Type B pancreatic cell (in vitro differentiated cells): ENCODE results near the gene BICRAL. TPM values are rescaled to one million over a fixed set of nuclear protein-coding genes. Genes with fewer than 3 reads are reported as not detected.
"Not testable (repeated sequence)": the region's sequence is repeated elsewhere in the genome, so short reads cannot be mapped to it uniquely, and the experiment has no call there.

Source experiments
- DNase-seq: peaks from one replicate; pipeline ENCODE4 v3.0.0; 2021; ENCODE audit warnings: mixed read lengths; ENCODE audit not compliant: unreplicated experiment; ENCODE audit errors: extremely low spot score
- H3K27ac Mint-ChIP-seq: 2 replicates; pipeline ENCODE4 v1.8.0; 2021; ENCODE audit warnings: mild to moderate bottlenecking, mixed read lengths
- H3K27me3 Mint-ChIP-seq: 2 replicates; pipeline ENCODE4 v1.8.0; 2021; ENCODE audit warnings: mixed read lengths
- H3K36me3 Mint-ChIP-seq: 2 replicates; pipeline ENCODE4 v1.8.0; 2021; ENCODE audit warnings: mixed read lengths
- H3K4me1 Mint-ChIP-seq: one replicate; pipeline ENCODE4 v1.8.0; 2021; ENCODE audit warnings: mixed read lengths; ENCODE audit not compliant: unreplicated experiment
- H3K4me3 Mint-ChIP-seq: 2 replicates; pipeline ENCODE4 v1.8.0; 2021; ENCODE audit warnings: mild to moderate bottlenecking, mixed read lengths
- H3K9me3 Mint-ChIP-seq: 2 replicates; pipeline ENCODE4 v1.8.0; 2021; ENCODE audit warnings: mixed read lengths
- CTCF ChIP-seq: fragments of 200-600 bp; sonication (generic); conservative IDR thresholded peaks from 2 replicates; pipeline ENCODE4 v1.5.0; 2021; ENCODE audit warnings: antibody characterized with exemption, mild to moderate bottlenecking
- long read RNA-seq: library from polyadenylated mRNA; unstranded; transcript quantifications from one replicate; pipeline ENCODE4 v2.0.0, GENCODE V29; 2020
- total RNA-seq: library from RNA; stranded (reverse); gene quantifications from 2 replicates; pipeline ENCODE4 v1.2.1, GENCODE V29; 2021; ENCODE audit warnings: low replicate concordance

BICRAL gene
- total RNA-seq, result 9.1 and 9.3 TPM in 2 replicates
- long read RNA-seq, partial matches to known transcripts, result 0 of 7 reads
- long read RNA-seq, other reads (novel, unspliced or antisense), result 7 of 7 reads

DNA sequence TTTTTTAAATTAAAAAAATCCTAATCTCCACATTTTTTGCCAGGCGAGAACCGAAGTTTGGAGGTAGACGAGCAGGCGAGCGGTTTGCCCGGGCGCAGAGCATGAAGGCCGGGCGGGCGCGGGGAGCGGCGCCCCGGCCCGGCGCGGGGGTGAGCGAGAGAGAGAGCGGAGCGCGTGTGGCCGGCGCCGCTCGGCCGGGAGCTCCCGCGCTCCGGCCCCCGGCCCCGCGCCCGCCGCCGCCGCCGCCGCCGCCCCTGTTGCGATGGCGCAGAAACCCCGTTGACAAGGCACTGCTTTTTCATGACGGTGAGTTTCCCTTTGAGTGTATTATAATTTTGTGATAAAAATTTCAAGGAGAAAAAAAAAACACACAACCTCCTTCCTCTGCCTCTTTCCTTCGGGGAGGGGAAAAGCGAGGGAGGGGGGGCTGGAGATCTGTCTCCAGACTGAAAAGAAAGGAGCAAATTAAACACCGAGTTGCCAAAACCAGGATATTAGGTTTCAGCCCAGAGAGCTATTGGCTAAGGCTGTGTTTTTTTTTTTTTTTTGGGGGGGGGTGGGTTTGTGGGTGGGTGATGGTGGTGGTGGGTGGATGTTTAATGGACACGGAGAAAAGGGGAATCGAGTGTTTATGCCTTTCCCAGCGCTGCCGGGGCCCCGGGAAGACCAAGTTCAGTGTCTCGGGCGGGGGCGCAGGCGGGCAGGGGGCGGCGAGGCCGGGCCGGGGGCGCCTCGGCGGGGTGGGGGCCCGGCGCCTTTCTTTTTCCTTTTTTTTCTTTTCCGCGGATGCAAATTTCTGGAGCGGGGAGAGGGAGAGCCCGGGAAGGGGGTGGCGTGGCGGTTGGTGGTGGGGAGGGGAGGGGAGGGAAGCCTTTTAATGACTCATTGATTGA, at the start of gene BICRAL:
TSS of gene BICRAL (plus strand) at position 257 of the 893 bp plus-strand sequence. CDS start 39,971 bp downstream, outside the sequence.
- Mint-ChIP-seq H3K9me3 (no peaks in the 10 kb centered on the region), H3K36me3 (peaks cover 12% of the 10 kb centered on the region), H3K4me1 (peaks cover 30% of the 10 kb centered on the region), H3K27ac (peak within 1 kb of the TSS; percentile 99), H3K27me3 (no peaks in the 10 kb centered on the region), H3K4me3 (peak within 1 kb of the TSS; percentile 95)
- TF ChIP-seq CTCF, result no peak
- DNase-seq, result peak; percentile 74

DNA sequence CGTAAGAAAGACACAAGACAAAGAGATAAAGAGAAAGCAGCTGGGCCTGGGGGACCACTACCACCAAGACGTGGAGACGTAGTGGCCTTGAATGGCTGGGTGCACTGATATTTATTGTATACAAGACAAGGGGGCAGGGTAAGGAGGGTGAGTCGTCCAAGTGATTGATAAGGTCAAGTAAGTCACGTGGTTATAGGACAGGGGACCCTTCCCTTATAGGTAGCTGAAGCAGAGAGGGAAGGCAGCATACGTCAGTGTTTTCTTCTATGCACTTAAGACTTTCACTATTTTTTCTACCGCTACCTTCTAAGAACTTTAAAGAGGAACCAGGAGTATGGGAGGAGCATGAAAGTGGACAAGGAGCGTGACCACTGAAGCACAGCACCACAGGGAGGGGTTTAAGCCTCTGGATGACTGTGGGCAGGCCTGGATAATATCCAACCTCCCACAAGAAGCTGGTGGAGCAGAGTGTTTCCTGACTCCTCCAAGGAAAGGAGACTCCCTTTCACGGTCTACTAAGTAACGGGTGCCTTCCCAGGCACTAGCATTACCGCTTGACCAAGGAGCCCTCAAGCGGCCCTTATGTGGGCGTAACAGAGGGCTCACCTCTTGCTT, 47.9 kb upstream of the BICRAL start:
- not testable (repeated sequence) for H3K27me3 Mint-ChIP-seq, H3K27ac Mint-ChIP-seq, H3K4me3 Mint-ChIP-seq, DNase-seq, H3K4me1 Mint-ChIP-seq, H3K36me3 Mint-ChIP-seq, H3K9me3 Mint-ChIP-seq

- no peaks in the 10 kb centered on the region for H3K4me1 Mint-ChIP-seq
- H3K4me3 Mint-ChIP-seq, result no peak overlapping the region
- H3K36me3 Mint-ChIP-seq, result no peaks in the 10 kb centered on the region
- H3K27me3 Mint-ChIP-seq, result peaks cover 8% of the 10 kb centered on the region
- no peak for DNase-seq
- no peaks in the 10 kb centered on the region for H3K9me3 Mint-ChIP-seq
- no peak overlapping the region for H3K27ac Mint-ChIP-seq
- TF ChIP-seq CTCF, result no peak
These were observed 45.9 kb upstream of the BICRAL start for GRCh38 chr6:42735976-42736375.

DNA sequence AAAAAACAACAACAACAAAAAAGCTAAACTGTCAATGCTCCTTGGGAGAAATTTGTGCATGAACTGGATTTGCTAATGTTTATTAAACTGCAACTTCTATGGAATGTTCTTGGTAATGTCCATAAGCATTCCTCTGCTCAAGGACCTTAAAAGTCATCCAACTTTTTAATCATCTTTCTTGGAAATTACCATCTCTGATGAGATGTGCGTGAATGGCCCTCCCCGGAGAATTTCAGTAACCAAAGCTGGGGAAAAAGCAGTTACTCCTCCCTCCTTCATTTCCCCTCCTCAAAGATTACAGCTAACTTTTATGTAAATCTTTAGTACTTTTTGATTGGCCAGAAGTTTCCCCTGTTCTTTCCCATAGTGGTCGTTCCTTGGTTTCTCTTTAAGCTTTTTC, 41.1 kb upstream of the BICRAL start:
- Mint-ChIP-seq H3K27ac (peak overlapping the region; percentile 48), H3K27me3 (peaks cover 8% of the 10 kb centered on the region), H3K9me3 (no peaks in the 10 kb centered on the region), H3K4me3 (no peak overlapping the region), H3K4me1 (peaks cover 17% of the 10 kb centered on the region), H3K36me3 (peaks cover 4% of the 10 kb centered on the region)
- no peak for DNase-seq
- TF ChIP-seq CTCF, result no peak

GRCh38 chr6:42742116-42742894, 39.5 kb upstream of the BICRAL start:
- TF ChIP-seq CTCF, result no peak
- peak overlapping the region; percentile 75 for H3K27ac Mint-ChIP-seq
- peaks cover 7% of the 10 kb centered on the region for H3K36me3 Mint-ChIP-seq
- H3K4me1 Mint-ChIP-seq, result peaks cover 20% of the 10 kb centered on the region
- no peak for DNase-seq
- H3K27me3 Mint-ChIP-seq, result peaks cover 7% of the 10 kb centered on the region
- peak overlapping the region; percentile 73 for H3K4me3 Mint-ChIP-seq
- H3K9me3 Mint-ChIP-seq, result no peaks in the 10 kb centered on the region
